Naive thymus-derived CD8-positive, alpha-beta T cell (primary cell): Measurements from ENCODE around the gene PFKFB4. TPM values are rescaled to one million over a fixed set of nuclear protein-coding genes. Genes with fewer than 3 reads are reported as not detected.
A peak's percentile ranks its signal among the peaks of the same experiment; 100 is the strongest.

Source experiments
- ATAC-seq, 2 donors: fragments of 150-1000 bp; cut with Tn5 transposase in 1 of 2; sonication (Bioruptor Pico), chemical (Tn5 transposase) in 1 of 2; 1 replicate in 1 of 2; 2 replicates in 1 of 2; pipeline ENCODE4 v1.10.0; 2021; ENCODE audit warnings: mild to moderate bottlenecking in 2 of 2, moderate library complexity in 2 of 2
- POLR2A ChIA-PET: fragments of 350-600 bp; sonication (Branson Sonifier 250); formaldehyde crosslinking; loops from one replicate; lab custom pipeline; 2021; ENCODE audit warnings: antibody characterized with exemption; lab: Charles Lee
- DNase-seq, 10 donors: peaks; one replicate each; pipeline versions ENCODE4 v3.0.0 to v3.0.0-alpha.2; 2020 to 2022
- H3K27ac Mint-ChIP-seq, 10 donors: one replicate each; pipeline ENCODE4 v1.8.0; 2020 to 2022; ENCODE audit warnings: mild to moderate bottlenecking in 10 of 10, mixed read lengths in 10 of 10, moderate library complexity in 4 of 10, inconsistent platforms in 1 of 10
- H3K27me3 Mint-ChIP-seq, 5 donors: one replicate each; pipeline ENCODE4 v1.8.0; 2021 to 2022; ENCODE audit warnings: mixed read lengths in 5 of 5
- H3K36me3 Mint-ChIP-seq, 3 donors: one replicate each; pipeline ENCODE4 v1.8.0; 2020 to 2022; ENCODE audit warnings: mixed read lengths in 3 of 3, mild to moderate bottlenecking in 2 of 3, inconsistent platforms in 1 of 3
- H3K4me1 Mint-ChIP-seq, 4 donors: one replicate each; pipeline ENCODE4 v1.8.0; 2021 to 2022; ENCODE audit warnings: mixed read lengths in 4 of 4
- H3K4me3 Mint-ChIP-seq, 10 donors: one replicate each; pipeline ENCODE4 v1.8.0; 2020 to 2022; ENCODE audit warnings: mild to moderate bottlenecking in 10 of 10, mixed read lengths in 10 of 10, moderate library complexity in 6 of 10, inconsistent platforms in 1 of 10
- H3K9me3 Mint-ChIP-seq, 9 donors: one replicate each; pipeline ENCODE4 v1.8.0; 2020 to 2022; ENCODE audit warnings: mixed read lengths in 9 of 9, mild to moderate bottlenecking in 3 of 9, inconsistent platforms in 1 of 9, moderate library complexity in 1 of 9
- polyA plus RNA-seq, 3 donors: library from polyadenylated mRNA; unstranded; fragments of 300-500 nt; fragmentation: Illumina TruSeq; gene quantifications; one replicate each; pipeline ENCODE4 v1.2.3, GENCODE V29; 2021
- total RNA-seq, 8 experiments: library from RNA in 2 of 8; stranded (reverse) in 2 of 8; gene quantifications; one replicate each; pipeline ENCODE4 v1.2.3 and lab custom pipeline; 2021 to 2026

The PFKFB4 gene
- 1 to 10 TPM; 2.4 to 3.0 TPM for total RNA-seq
- 1 to 10 TPM; 1.1 to 3.3 (median 1.9) TPM for polyA plus RNA-seq
- 0.64 to 8.4 (median 5.3) reads per million in 6 experiments for total RNA-seq (lab: John Stamatoyannopoulos, UW)

DNA sequence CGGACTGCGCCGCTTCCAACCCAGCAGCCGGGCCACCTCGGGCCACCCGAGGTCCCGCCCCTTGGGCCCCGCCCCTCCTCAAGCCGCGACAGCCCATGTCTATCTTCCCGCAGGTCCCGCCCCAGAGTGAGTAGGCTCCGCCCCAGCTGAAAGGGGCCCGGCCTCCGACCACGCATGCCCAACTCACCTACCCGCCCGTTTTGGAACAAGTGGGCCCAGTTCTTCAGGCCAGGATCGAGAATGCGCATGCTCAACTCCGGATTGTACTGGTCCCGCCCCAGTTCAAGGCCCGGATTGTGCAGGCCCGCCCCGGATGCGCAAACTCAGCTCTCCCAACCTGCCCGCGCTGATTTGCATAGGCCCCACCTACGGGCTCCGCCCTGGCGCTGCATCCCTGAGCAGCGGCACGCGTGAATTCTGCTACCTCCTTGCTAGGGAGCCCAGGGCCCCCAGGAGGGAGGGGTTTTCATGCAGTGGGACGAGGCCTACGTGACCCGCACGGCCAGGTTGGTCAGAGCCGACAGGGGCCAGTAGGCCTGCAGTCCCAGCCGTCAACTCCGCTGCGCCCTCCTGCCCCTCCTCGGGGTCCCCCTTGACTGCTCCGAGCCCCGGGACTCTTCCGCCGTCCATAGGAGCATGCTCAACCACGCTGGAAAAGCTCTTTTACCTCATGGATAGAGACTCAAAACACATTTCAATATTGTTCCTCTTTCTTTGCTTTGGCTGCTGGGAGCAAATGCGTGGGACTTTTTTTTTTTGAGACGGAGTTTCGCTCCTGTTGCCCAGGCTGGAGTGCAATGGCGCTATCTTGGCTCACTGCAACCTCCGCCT lies at the start of gene PFKFB4:
Gene PFKFB4, minus strand, starts transcription at position 8 of the 831 bp plus-strand sequence. CDS start 26 bp downstream, outside the sequence.
- POLR2A ChIA-PET, result interaction anchor here (0.7 to 2.4 kb wide), 12 partner anchors 11 to 368 kb away, joined by 3 to 13 read pairs (median 5); partner anchors contain the start of genes ATRIP, CCDC51, NME6 and TMA7
- Mint-ChIP-seq H3K9me3 (no peaks in the 10 kb centered on the region), H3K4me1 (peaks cover 12 to 41% (median 23%) of the 10 kb centered on the region in 4 donors), H3K4me3 (peak within 1 kb of the TSS; percentile 80 to 96 (median 88)), H3K27ac (peak within 1 kb of the TSS; percentile 12 to 89 (median 74)), H3K27me3 (no peaks in the 10 kb centered on the region), H3K36me3 (no peaks in the 10 kb centered on the region)
- ATAC-seq, result peak; percentile 90 to 92
- peak; percentile 97 to 100 (median 99) for DNase-seq

DNA sequence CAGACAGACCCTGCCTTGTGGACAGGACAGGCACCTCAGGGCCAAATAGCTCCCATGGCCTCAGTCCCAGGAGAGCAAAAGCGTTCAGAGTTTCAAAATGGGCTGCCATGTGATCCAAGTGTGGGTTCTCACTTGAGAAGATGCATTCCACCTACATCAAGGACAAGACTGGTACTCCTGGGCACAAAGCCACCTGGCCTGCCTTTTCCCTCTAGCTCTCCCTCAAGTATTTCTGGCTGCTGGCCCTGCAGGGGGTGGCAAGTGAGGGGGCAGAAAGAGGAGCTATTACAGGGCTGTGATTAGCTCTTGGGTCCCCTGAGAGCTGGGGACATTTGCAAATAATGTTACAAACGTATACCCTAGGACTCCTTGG lies 45.0 kb upstream of the PFKFB4 start:
- H3K9me3 Mint-ChIP-seq, result no peaks in the 10 kb centered on the region
- H3K36me3 Mint-ChIP-seq, result peaks cover 0 to 77% (median 5%) of the 10 kb centered on the region in 3 donors
- ATAC-seq, result no peak
- peak overlapping the region in 1 of 10 donors; percentile 44 for H3K27ac Mint-ChIP-seq
- POLR2A ChIA-PET, result interaction anchor here (0.7 kb wide), 1 partner anchor 42 kb away, joined by 3 read pairs; no protein-coding TSS in a partner anchor
- no peaks in the 10 kb centered on the region for H3K27me3 Mint-ChIP-seq
- H3K4me1 Mint-ChIP-seq, result peaks cover 1 to 7% (median 5%) of the 10 kb centered on the region in 4 donors
- no peak overlapping the region for H3K4me3 Mint-ChIP-seq
- DNase-seq, result no peak

DNA sequence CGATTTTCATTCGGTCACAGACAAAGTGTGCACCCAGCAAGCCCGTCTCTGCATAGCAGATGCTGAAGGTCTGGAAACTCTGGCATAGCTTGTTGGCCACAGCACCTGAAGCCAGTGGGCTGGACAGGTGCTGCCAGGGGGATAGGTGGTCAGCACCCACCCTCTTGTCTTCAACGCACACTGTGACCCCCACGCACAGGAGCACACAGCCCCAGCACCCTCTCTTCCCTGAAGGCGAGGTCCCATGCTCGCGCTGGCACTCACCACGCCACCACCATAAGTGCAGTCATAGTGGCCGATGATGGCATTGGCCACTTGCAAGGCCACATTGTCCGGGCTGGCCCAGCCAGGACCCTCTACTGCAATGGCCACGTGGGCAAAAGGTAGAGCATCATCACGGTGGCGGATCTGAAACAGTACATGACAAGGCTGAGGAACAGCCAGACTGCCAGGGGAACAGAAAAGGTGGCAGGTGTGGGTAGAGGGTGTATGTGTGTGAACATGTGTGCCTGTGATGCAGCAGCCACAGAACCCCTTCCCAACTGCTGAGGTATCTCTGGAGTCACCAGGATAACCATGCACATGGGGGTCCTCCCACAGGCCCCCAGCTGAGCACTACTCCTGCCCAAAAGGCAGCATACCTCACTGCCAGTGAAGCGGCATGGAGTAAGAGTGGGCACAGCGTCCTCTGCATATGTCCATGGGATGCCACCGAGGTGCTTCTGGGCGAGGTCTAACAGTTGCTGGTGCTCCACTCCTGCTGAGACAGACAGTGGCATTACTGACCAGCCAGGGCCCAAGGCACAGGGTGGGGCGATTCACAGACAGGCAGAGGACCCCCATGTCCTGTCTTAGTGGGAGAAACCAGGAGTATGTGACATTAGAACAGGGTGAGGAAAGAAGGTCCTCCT lies 44.4 kb upstream of the PFKFB4 start:
- peaks cover 0 to 6% (median 0%) of the 10 kb centered on the region in 5 donors for H3K27me3 Mint-ChIP-seq
- no peaks in the 10 kb centered on the region for H3K9me3 Mint-ChIP-seq
- no peak overlapping the region for H3K27ac Mint-ChIP-seq
- H3K36me3 Mint-ChIP-seq, result peaks cover 0 to 72% (median 5%) of the 10 kb centered on the region in 3 donors
- no peak for ATAC-seq
- H3K4me3 Mint-ChIP-seq, result no peak overlapping the region
- POLR2A ChIA-PET, result interaction anchor here (0.7 kb wide), 1 partner anchor 42 kb away, joined by 3 read pairs; no protein-coding TSS in a partner anchor
- H3K4me1 Mint-ChIP-seq, result peaks cover 2 to 7% (median 7%) of the 10 kb centered on the region in 4 donors
- DNase-seq, result no peak

DNA sequence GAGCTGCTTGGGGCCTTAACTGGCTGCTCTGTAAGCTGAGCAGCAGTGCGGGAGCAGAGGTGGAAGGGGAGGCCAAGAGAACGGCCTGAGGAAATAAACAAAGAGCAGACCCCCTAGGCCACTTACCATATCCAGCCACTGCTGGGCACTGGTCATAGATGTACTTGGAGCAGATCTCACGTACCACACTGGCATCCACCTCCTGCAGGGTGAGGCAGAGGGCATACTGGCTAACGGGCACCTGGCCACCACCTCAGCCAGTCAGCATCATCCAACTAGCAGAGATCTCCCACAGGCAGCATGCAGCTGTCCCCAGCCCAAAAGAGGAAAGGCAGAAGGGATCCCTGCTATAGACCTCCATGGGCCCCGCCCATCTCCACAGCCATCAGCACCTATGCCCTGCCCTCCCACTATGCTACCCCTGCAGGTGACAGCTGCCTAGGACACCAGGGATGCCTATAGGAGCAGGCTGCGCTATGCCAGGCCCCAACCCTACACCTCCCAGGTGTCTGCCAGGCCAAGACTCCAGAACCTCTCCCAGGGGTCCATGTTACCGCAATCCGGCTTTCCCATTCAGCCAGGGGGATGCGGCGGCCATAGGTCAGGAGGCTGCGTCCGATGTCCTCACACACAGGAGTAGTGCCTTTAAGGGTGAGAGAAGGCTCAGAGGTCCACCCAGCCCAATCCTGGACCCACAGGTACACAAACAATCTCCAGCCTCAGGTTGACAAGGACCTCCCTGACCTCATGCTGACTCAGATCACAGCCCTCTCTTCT lies 43.1 kb upstream of the PFKFB4 start:
- peaks cover 0 to 61% (median 5%) of the 10 kb centered on the region in 3 donors for H3K36me3 Mint-ChIP-seq
- H3K27ac Mint-ChIP-seq, result no peak overlapping the region
- ATAC-seq (no peak), DNase-seq (no peak)
- H3K4me1 Mint-ChIP-seq, result peaks cover 2 to 14% (median 10%) of the 10 kb centered on the region in 4 donors
- peaks cover 0 to 12% (median under 1%) of the 10 kb centered on the region in 5 donors for H3K27me3 Mint-ChIP-seq
- POLR2A ChIA-PET, result no interaction called here
- H3K9me3 Mint-ChIP-seq, result no peaks in the 10 kb centered on the region
- H3K4me3 Mint-ChIP-seq, result no peak overlapping the region

DNA sequence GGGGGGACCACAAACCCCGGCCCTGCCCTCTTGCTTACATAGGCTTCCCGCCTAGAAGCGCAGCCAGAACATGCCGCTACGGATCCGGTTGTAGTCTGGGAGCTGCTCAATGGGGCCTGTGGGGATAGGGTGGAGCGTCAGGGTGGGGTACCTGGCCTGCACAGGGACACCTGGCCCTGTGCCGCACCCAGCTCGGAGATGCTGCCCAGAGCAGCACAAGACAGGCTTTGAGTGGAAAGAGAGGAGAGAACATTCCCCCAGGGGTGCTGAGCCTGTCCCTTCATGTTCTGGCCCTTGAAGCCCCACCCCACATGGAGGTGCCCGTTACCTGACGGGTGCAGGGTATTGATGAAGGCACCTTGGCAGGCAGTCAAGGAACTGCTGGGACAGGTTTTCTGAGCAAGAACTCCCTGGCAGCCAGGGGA lies 42.5 kb upstream of the PFKFB4 start:
- ATAC-seq, result no peak
- Mint-ChIP-seq H3K36me3 (peaks cover 0 to 55% (median 5%) of the 10 kb centered on the region in 3 donors), H3K27me3 (peaks cover 4 to 18% (median 6%) of the 10 kb centered on the region in 5 donors), H3K4me3 (no peak overlapping the region), H3K4me1 (peaks cover 6 to 18% (median 13%) of the 10 kb centered on the region in 4 donors), H3K27ac (no peak overlapping the region), H3K9me3 (no peaks in the 10 kb centered on the region)
- POLR2A ChIA-PET, result no interaction called here
- DNase-seq, result no peak

DNA sequence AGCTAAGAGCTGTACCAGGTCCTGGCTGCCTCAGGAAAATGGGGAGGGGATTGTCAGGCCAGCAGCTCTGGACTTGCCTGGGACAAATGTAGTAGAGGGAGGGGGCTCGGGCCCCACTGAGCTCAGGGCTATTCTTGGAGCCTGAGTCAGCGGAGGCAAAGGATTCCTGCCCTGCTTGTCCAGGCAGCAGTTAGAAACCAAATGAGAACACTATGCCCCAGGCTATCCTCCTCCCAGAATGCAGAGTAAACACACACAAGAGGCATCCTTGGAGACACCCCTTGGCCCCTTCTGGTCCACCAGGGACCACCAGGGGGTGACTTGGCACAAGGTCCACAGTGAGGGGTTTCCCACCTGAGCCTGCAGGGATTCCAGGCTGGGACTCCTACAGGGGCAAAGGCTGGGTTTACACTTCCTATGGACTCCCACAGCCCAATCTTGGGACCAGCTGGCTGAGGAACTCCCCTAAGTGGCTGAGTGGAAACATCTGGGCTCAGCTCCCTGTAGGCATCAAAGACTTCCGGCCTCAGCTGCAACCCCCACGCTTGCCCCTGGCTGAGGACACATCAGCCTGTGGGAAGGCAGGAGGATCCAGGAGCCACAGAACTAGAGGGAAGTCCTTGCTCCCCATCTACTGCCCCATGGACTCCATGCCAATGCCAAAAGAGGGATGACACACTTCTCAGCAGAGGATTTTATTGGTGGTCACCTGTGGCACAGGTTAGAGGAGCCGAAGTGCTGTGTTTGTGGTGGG lies 41.9 kb upstream of the PFKFB4 start:
- Mint-ChIP-seq H3K36me3 (peaks cover 0 to 49% (median 5%) of the 10 kb centered on the region in 3 donors), H3K4me1 (peaks cover 6 to 19% (median 13%) of the 10 kb centered on the region in 4 donors), H3K9me3 (no peaks in the 10 kb centered on the region), H3K4me3 (no peak overlapping the region), H3K27me3 (peaks cover 4 to 24% (median 6%) of the 10 kb centered on the region in 5 donors), H3K27ac (no peak overlapping the region)
- DNase-seq (no peak), ATAC-seq (no peak)
- POLR2A ChIA-PET, result no interaction called here

DNA sequence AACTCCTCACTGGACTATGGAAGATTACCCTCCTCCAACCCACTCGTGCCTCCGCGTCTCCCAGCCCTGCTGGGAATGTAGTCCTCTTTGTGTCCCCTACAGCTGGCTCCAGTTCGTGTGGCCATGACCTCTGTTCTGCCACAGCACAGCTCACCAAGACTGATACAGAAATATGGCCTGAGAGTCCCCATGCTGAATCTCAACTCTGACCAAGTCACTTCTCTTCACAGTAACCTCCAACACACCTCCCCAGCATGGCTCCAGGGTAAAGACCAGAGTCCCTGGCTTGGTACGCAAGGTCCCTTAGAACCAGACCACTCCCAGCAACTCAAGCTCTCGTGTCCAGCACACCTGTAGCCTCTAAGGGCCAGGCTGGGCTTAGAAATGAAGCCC lies 40.8 kb upstream of the PFKFB4 start:
- no peak overlapping the region for H3K4me3 Mint-ChIP-seq

DNA sequence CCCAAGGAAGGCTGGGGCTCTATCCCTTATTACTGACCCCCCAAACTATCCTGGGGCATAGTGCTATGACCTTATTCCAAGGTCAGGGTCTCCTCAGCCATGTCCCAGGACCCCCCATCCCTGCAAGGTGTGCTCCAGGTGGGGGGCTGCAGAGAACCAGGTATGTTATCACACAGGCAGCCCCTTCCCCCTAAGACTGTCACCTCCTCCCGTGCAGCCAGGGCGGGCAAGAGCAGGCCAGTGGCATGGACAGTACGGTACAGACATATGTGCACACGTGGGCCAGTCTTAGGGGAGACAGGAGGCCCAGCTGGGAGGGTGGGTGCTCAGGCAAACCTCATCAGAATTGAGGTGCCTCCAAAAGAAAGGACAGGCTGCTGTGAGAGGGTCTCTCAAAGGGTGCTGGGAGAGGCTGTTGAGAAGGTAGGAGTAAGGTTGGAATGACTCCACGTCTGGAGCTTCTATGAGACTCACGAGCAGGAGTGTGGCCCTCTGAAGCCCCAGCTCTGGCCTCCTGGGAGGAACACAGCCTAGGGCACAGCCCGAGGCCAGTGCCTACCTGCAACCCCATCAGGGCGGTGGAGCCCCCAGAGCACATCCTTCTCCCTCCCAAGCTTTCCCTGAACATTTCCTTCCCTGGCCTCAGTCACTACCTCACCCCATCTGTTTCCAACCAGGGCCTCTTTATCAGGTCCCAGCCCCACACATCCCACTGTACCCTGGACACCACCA lies 40.2 kb upstream of the PFKFB4 start:
- H3K4me1 Mint-ChIP-seq, result peaks cover 5 to 17% (median 9%) of the 10 kb centered on the region in 4 donors
- POLR2A ChIA-PET, result no interaction called here
- H3K27ac Mint-ChIP-seq, result peak overlapping the region in 4 of 10 donors; percentile 9 to 84 (median 65)
- DNase-seq (no peak), ATAC-seq (peak in 1 of 2 donors; percentile 6)
- peaks cover 0 to 33% (median 2%) of the 10 kb centered on the region in 3 donors for H3K36me3 Mint-ChIP-seq
- no peak overlapping the region for H3K4me3 Mint-ChIP-seq
- no peaks in the 10 kb centered on the region for H3K9me3 Mint-ChIP-seq
- peaks cover 4 to 38% (median 18%) of the 10 kb centered on the region in 5 donors for H3K27me3 Mint-ChIP-seq

More for the DNA sequence above, 40.8 kb upstream of the PFKFB4 start:
- ATAC-seq (no peak), DNase-seq (no peak)
- Mint-ChIP-seq H3K27me3 (peaks cover 4 to 35% (median 15%) of the 10 kb centered on the region in 5 donors), H3K27ac (peak overlapping the region in 3 of 10 donors; percentile 47 to 83 (median 63)), H3K9me3 (no peaks in the 10 kb centered on the region), H3K4me1 (peaks cover 5 to 17% (median 9%) of the 10 kb centered on the region in 4 donors), H3K36me3 (peaks cover 0 to 39% (median 2%) of the 10 kb centered on the region in 3 donors)
- POLR2A ChIA-PET, result interaction anchor here (0.5 kb wide), 1 partner anchor 1268 kb away, joined by 3 read pairs; no protein-coding TSS in a partner anchor

DNA sequence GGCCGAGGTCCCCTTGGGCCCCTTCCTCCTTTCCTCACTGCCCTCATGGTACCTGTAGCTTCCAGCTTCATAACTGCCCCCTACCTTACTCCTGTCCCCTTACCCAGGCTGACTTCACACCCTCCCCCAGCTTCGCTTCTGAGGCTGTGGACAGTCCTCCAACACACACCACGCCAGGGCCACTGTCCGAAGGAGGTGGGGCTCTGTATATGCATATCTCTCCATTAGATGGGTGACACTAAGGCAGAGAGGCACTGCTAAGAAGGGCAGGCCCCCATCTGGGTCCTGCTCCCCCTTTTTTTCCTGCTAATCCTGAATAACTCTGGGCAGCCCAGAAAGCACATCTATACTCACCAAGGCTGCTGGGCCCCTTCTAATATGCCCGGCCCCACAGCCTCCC lies 39.6 kb upstream of the PFKFB4 start:
- DNase-seq (no peak), ATAC-seq (peak in 1 of 2 donors; percentile 6)
- peak overlapping the region in 4 of 10 donors; percentile 8 to 27 (median 18) for H3K4me3 Mint-ChIP-seq
- no peaks in the 10 kb centered on the region for H3K9me3 Mint-ChIP-seq
- peaks cover 4 to 43% (median 20%) of the 10 kb centered on the region in 5 donors for H3K27me3 Mint-ChIP-seq
- peaks cover 5 to 17% (median 9%) of the 10 kb centered on the region in 4 donors for H3K4me1 Mint-ChIP-seq
- POLR2A ChIA-PET, result no interaction called here
- H3K36me3 Mint-ChIP-seq, result peaks cover 0 to 27% (median 2%) of the 10 kb centered on the region in 3 donors
- H3K27ac Mint-ChIP-seq, result peak overlapping the region in 2 of 10 donors; percentile 4 to 84

DNA sequence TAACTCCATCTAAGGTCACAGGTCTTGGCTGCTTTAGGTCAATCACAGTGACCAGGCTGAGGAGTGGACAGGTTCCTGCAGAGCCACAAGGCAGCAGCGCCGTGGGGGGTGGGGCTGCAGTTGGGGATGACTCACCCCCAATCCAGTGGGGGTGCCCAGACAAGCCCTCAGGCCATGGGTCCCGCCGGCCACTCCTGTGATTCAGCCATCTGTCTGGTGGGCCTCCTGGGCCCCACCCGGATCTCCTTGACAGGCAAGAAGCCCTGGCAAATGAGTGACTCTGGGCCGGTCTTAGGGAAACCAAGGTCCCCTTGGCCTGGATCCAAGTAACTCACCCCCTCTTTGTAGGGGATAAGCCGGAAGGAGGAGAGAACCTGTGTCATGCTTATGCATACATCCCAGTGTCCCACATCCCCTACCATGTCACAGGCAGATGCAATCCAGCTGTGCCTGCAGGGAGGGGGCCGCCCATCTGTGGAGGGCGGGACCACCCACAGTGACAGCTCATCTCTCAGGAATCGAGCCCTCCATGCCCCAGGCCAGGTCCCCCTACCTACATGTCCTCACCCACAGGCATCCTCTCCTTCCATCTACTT lies 39.0 kb upstream of the PFKFB4 start:
- Mint-ChIP-seq H3K4me3 (peak overlapping the region in 2 of 10 donors; percentile 26 to 31), H3K4me1 (peaks cover 5 to 17% (median 9%) of the 10 kb centered on the region in 4 donors), H3K36me3 (peaks cover 0 to 22% (median 2%) of the 10 kb centered on the region in 3 donors), H3K9me3 (no peaks in the 10 kb centered on the region), H3K27me3 (peaks cover 8 to 49% (median 25%) of the 10 kb centered on the region in 5 donors), H3K27ac (peak overlapping the region in 2 of 10 donors; percentile 4 to 84)
- POLR2A ChIA-PET, result no interaction called here
- ATAC-seq, result peak in 1 of 2 donors; percentile 20
- DNase-seq, result no peak
